Measurements from ENCODE around the gene PRR36. TPM values are rescaled to one million over a fixed set of nuclear protein-coding genes. Genes with fewer than 3 reads are reported as not detected.
"Not testable (repeated sequence)": the region's sequence is repeated elsewhere in the genome, so short reads cannot be mapped to it uniquely, and the experiment has no call there.

The PRR36 gene
- total RNA-seq, 6 donors from 2014 or later: 0.46 to 9.4 (median 2.7) TPM

DNA sequence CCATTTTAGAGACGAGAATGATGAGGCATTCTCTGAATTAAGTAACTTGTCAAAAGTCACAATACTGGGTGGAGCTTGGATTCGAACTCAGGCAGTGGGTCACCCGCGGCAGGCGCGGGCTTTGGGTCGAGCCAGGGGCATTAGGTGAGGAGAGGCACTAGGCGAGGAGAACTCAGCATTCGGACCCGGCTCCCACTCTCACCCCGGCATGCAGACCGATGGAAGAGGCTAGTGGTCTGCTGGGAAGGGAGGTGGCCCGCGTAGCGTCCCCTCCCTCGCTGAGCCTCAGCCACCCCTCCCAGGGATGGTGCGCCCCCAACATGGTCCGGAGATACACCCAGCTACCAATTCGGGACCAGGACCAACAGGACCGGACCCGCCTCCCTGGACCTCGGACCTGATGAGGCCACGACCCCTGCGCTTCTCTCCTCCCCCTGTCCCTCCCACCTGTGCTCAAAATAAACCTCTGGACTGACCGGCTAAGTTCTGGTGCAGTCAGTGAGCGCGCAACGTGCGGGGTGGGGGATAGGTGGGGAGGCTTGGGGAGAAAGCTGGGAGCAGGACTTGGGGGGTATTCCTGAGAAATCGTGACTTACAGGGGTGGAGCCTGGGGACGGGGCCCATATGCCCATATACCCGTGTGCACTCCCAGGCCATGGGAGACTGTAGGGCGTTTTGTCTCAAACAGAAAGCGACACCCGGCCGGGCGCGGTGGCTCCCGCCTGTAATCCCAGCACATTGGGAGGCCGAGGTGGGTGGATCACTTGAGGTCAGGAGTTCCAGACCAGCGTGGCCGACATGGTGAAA lies 44.6 kb upstream of the PRR36 start:
- H3K4me3 ChIP-seq: no peak overlapping the region
- H3K27ac ChIP-seq: no peak overlapping the region
- TF ChIP-seq POLR2A (IDR thresholded peaks at IDR 0.05): no peak
- TF ChIP-seq, protein P1, sequence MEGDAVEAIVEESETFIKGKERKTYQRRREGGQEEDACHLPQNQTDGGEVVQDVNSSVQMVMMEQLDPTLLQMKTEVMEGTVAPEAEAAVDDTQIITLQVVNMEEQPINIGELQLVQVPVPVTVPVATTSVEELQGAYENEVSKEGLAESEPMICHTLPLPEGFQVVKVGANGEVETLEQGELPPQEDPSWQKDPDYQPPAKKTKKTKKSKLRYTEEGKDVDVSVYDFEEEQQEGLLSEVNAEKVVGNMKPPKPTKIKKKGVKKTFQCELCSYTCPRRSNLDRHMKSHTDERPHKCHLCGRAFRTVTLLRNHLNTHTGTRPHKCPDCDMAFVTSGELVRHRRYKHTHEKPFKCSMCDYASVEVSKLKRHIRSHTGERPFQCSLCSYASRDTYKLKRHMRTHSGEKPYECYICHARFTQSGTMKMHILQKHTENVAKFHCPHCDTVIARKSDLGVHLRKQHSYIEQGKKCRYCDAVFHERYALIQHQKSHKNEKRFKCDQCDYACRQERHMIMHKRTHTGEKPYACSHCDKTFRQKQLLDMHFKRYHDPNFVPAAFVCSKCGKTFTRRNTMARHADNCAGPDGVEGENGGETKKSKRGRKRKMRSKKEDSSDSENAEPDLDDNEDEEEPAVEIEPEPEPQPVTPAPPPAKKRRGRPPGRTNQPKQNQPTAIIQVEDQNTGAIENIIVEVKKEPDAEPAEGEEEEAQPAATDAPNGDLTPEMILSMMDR (IDR thresholded peaks at IDR 0.05): no peak
- no peak for TF ChIP-seq EP300 (IDR thresholded peaks at IDR 0.05)
- no peak for TF ChIP-seq POLR2AphosphoS5 (IDR thresholded peaks at IDR 0.05)
- H3K9me3 ChIP-seq: no peaks in the 10 kb centered on the region
- 53 to 57% methylated on average over 35 to 42 of the region's 42 CpGs for WGBS, 2 donors
- no peak for ATAC-seq (ENCODE audit: low FRiP score in 2 of 2)
- H3K4me1 ChIP-seq: peaks cover 44 to 65% (median 49%) of the 10 kb centered on the region in 4 donors
- peak in 1 of 2 donors; percentile 81 for DNase-seq
- H3K36me3 ChIP-seq: peaks cover 0 to 22% (median 12%) of the 10 kb centered on the region in 4 donors
- peaks cover 0 to 39% (median 27%) of the 10 kb centered on the region in 4 donors for H3K27me3 ChIP-seq

DNA sequence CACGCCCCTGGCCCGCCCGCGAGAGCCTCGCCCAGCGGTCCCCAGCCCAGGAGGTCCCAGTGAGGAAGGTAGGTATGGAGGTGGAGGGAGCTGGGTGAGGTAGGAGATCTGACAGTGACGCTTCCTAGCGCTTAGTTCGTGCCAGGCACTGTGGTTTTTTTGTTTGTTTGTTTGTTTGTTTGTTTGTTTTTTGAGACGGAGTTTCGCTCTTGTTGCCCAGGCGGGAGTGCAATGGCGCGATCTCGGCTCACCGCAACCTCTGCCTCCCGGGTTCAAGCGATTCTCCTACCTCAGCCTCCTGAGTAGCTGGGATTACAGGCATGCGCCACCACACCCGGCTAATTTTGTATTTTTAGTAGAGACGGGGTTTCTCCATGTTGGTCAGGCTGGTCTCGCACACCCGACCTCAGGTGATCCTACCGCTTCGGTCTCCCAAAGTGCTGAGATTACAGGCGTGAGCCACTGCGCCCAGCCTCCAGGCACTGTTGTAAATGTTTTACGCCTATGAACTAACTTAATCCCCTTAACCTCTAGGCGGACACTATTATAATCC lies 43.9 kb upstream of the PRR36 start:
- H3K4me1 ChIP-seq: peaks cover 44 to 65% (median 49%) of the 10 kb centered on the region in 4 donors
- peaks cover 0 to 39% (median 27%) of the 10 kb centered on the region in 4 donors for H3K27me3 ChIP-seq
- 26 to 34% methylated on average over 28 to 29 of the region's 29 CpGs for WGBS, 2 donors
- DNase-seq; H3K9me3 ChIP-seq; ATAC-seq (ENCODE audit: low FRiP score in 2 of 2); H3K27ac ChIP-seq: not testable (repeated sequence)
- H3K4me3 ChIP-seq: peak overlapping the region in 3 of 4 donors; percentile 33 to 49 (median 38)
- peaks cover 0 to 21% (median 15%) of the 10 kb centered on the region in 4 donors for H3K36me3 ChIP-seq

DNA sequence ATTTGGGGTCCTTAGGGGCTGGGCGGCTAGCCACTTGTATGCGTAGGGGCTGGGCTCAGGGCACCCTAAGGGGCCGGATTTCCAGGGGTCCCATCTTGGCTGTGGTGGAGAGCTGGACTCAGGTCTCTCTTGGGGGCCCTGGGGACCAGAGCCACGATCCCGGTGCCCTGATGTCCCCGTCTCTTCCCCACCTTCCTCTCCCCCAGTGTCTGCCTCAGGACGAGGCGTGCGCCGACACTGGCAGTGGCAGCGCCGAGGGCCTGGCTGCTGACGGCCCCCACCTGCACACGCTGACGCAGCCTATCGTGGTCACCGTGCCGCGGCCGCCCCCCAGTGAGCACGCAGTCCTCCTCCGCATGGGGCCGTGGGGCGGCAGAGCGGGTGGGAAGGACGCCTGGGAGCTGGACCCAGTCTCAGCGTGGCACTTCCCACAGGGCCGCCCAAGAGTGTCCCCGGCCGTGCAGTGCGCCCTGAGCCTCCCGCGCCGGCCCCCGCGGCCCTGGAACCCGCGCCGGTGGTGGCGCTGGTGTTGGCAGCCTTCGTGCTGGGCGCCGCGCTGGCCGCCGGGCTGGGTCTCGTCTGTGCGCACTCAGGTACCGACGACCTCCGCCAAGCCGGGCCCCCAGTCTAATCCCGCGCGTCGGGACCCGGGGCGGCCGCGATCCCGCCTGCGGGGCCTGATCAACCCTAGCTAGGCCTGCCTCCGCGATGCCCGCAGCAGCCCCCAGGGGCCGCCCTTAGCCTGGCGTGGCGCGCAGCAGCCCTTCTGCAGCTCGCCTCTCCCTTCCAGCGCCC lies 43.3 kb upstream of the PRR36 start:
- 0 to 4% methylated on average over 9 to 18 of the region's 71 CpGs for WGBS, 2 donors
- H3K27ac ChIP-seq: no peak overlapping the region
- ATAC-seq (ENCODE audit: low FRiP score in 2 of 2) (no peak), DNase-seq (peak in 1 of 2 donors; percentile 93)
- H3K9me3 ChIP-seq: no peaks in the 10 kb centered on the region
- peak overlapping the region in 3 of 4 donors; percentile 33 to 49 (median 38) for H3K4me3 ChIP-seq
- H3K36me3 ChIP-seq: peaks cover 3 to 21% (median 16%) of the 10 kb centered on the region in 4 donors
- H3K4me1 ChIP-seq: peaks cover 44 to 65% (median 47%) of the 10 kb centered on the region in 4 donors
- TF ChIP-seq POLR2A (IDR thresholded peaks at IDR 0.05) (no peak), POLR2AphosphoS5 (IDR thresholded peaks at IDR 0.05) (no peak), EP300 (IDR thresholded peaks at IDR 0.05) (no peak)
- TF ChIP-seq, protein P1 (IDR thresholded peaks at IDR 0.05): peak; percentile 45 to 71 (median 61)
- peaks cover 0 to 39% (median 27%) of the 10 kb centered on the region in 4 donors for H3K27me3 ChIP-seq

DNA sequence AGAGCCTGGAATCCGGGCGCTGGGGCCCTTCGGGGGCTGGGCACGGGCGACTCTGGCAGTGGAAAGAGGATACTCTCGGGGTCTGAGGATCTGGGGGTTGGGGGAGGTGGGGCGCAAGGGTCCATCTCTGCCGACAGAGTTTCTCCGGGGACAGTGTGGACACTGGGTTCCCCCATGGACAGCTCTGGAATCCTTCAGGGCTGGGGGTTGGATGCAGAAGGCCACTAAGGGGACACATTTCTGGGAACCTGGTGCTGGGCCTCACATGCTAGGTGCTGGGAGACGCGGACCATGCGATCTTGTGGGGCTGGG lies 42.7 kb upstream of the PRR36 start:
- no peaks in the 10 kb centered on the region for H3K9me3 ChIP-seq
- peaks cover 39 to 62% (median 44%) of the 10 kb centered on the region in 4 donors for H3K4me1 ChIP-seq
- peaks cover 0 to 39% (median 27%) of the 10 kb centered on the region in 4 donors for H3K27me3 ChIP-seq
- DNase-seq: no peak
- TF ChIP-seq, protein P1 (IDR thresholded peaks at IDR 0.05): no peak
- TF ChIP-seq POLR2AphosphoS5 (IDR thresholded peaks at IDR 0.05) (no peak), EP300 (IDR thresholded peaks at IDR 0.05) (no peak), POLR2A (IDR thresholded peaks at IDR 0.05) (no peak)
- peak overlapping the region in 3 of 4 donors; percentile 38 to 49 (median 38) for H3K4me3 ChIP-seq
- peak overlapping the region in 1 of 4 donors; percentile 11 for H3K27ac ChIP-seq
- peaks cover 9 to 21% (median 17%) of the 10 kb centered on the region in 4 donors for H3K36me3 ChIP-seq
- no peak for ATAC-seq (ENCODE audit: low FRiP score in 2 of 2)
- 3 to 11% methylated on average over 6 to 9 of the region's 12 CpGs for WGBS, 2 donors
